Stimulated activated CD8-positive, alpha-beta memory T cell treated with anti-CD3 and anti-CD28 coated beads, Interleukin-4, amount 100 ng/mL, for 48 hours (primary cell): Measurements from ENCODE around the gene VPS50.
"Not testable (repeated sequence)": the region's sequence is repeated elsewhere in the genome, so short reads cannot be mapped to it uniquely, and the experiment has no call there.

Source experiments
- DNase-seq: peaks from one replicate; pipeline ENCODE4 v3.0.0-alpha.2; 2020

The VPS50 gene

DNA sequence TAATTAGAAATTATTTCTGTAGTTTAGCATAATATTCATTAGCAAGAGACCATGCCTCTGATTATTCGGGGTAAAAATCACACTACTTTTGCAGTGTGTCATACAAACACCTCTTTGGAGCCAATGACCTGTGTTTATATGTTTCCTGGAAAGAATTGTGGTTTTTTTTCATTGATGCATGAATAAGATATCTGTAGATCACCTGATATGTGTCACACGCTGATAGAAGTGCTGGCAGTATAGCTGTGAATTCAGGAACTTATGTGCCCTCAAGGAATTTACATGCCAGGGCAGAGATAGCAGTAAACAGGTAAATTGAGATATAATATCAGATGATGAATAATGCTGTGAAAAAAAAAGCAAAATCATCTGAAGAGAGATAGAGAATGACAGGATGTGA is 118.2 kb downstream of the VPS50 start:
- no peak for DNase-seq

DNA sequence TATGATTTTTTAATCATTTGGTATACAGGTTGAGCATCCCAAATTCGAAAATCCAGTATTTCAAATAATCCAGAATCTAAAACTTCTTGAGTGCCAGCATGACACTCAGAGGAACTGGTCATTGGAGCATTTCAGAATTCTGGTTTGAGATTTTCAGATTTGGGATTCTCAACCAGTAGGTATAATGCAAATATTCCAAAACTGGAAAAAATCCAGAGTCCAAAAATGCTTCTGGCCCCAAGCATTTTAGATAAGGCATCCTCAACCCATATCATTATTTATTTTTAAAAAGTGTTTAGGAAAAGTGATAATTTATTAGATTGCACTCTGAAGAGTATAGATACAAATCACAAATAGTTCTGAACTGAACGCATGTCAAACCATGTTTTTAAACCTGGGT is 120.7 kb downstream of the VPS50 start:
- DNase-seq, result no peak

DNA sequence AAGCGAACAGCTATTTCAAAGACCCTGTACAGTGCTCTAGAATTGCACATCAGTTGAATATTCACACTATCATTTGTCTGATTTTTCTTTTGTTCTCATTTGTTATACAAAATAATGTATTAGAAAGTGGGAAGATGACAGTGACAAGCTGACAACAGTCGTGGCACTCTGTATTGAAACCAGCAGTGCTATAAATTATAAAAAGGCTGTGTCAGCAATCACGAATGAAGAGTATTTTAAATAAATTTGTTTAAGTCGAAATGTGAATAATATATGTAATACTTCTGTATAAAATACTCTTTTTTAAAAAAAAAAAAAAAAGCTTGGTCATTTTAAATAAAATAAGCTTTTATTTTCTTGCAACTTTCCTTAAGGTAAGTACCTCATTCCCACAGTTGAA is 122.6 kb downstream of the VPS50 start:
- no peak for DNase-seq

DNA sequence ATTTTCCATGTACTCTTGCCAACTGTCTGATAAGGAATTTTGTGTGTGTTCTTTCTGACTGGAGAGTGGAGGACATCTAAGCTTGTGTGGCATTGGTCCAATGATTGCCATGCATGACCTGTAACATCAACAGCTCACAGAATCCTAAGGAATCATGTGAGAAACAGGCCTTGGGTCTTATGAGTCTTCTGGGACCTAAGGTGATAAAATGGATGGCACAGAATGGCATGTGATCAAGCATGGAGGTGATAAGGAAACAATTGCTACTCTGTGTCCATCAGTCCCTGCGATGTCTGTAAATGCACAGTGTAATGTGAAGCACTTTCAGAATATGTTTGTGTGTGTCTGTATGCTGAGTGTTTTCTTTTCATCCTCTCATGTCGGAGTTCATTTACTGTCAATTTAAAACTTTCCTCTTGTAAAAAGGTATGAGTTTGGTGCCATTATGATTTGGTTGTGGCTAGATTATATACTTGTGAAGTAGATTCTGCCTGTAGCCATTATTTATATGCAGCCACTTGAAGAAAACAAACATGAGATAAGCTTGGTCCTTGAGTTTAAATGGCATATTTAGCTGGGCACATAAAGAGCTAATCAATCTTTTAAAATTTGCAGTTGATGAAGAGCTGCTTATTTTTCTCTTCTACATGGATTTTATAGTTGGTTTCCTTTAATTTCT is 127.5 kb downstream of the VPS50 start:
- DNase-seq, result no peak

DNA sequence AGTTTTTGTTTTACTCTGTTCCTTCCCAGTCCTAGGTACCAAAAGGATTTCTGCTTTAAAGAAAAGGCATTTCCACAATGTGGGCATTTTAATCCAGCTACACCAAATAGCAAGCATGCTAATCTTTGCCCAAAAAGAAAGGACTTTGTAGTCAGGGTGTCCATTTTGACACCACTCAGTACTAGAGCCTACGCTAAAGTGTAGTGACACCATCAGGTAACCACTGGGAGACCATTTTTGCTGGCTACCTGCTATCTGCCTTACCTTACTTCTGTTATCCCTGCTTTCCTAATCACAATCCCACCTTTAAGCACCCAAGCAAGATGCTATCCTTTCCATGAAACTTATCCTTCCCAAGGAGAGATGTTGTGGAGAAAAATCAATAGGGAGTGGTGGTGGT is 129.7 kb downstream of the VPS50 start:
- DNase-seq, result no peak

DNA sequence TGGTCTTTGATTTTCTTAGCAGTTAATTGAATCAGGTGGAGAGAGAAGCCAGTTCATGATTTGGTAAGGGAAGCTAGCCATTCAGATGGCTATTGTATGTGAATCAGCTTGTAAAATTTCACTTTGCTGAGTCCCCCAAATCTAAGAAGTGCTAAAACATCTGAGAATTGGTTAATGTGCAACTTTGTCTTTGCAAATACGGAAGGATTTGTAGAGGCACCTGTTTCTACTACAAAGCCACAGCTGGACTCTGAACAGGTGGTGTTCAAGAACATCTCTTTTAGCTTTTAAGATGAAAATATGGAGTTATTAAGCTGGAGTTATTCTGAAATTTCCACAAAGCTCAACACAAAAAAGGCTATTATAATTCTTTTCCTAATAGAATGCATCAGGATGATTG is 132.6 kb downstream of the VPS50 start:
- no peak for DNase-seq

DNA sequence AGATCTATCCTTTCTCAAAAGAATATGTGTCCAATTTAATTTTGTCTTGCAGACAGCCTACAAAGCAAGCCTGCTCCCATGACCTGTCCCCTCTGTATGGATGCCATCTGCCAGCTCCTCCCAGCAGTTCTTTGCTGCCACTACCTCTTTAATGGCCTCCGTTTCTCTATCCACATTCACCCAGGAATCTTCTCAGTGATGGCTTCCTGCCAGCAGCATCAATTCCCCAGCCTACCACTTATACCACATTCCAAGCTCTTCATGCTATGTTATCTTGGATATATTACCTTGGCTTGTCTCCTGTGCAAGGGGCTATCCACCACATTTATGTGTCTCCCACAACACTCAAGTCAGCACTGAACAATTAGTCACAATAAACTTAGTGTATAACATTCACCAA is 133.2 kb downstream of the VPS50 start:
- DNase-seq, result no peak

DNA sequence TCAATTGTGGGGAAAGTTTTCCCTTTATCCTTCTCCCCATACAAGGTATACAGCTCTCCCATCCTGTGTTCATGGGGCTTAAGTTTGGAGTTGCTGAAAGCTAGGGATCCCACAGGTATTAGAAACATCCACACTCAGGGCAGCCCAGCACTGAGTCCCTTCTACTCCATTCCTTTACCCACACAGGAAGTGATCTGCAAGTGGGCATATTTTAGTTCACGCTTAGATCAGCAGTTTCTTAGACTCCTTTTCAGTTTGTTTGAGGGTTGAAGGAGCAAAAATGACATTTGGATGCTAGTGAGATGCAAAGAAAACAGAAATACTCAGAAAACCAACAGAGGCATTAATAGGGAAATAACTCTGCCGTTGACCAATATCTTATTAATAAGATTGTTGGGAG is 134.7 kb downstream of the VPS50 start:
- DNase-seq, result no peak

DNA sequence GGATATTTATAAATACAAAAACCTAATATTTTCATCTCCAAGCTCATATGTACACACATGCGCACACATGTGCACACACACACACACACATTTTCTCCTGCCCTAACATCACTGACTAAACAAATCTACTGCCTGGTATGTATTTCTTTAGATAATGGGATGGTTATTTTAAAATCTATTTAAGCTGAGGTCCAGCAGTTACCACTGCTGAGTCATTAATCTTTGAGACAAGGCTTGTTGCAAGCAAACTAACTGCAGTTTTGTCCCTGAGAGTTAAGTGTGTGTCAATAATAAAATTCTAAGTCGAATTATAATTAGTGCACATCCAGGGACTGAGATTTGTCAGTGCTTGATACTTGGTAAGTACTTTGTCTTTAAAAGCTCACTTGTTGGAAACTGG is 135.1 kb downstream of the VPS50 start:
- no peak for DNase-seq

DNA sequence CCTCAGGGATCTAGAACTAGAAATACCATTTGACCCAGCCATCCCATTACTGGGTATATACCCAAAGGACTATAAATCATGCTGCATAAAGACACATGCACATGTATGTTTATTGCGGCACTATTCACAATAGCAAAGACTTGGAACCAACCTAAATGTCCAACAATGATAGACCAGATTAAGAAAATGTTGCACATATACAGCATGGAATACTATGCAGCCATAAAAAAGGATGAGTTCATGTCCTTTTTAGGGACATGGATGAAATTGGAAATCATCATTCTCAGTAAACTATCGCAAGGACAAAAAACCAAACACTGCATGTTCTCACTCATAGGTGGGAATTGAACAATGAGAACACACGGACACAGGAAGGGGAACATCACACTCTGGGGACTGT is 138.8 kb downstream of the VPS50 start:
- DNase-seq, result not testable (repeated sequence)

DNA sequence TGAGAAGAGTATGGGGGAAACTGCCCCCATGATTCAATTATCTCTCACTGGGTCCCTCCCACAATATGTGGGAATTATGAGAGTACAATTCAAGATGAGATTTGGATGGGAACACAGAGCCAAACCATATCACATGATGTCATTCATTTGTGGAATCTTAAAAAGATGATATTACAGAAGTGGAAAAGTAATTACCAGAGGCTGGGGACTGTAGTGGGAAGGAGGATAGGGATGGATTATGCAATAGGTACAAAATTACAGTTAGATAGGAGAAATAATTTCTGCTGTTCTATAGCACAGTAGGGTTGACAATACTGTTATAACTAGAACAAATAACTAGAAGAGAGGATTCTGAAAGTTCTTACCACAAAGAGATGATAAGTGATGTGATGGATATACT is 141.4 kb downstream of the VPS50 start:
- no peak for DNase-seq

DNA sequence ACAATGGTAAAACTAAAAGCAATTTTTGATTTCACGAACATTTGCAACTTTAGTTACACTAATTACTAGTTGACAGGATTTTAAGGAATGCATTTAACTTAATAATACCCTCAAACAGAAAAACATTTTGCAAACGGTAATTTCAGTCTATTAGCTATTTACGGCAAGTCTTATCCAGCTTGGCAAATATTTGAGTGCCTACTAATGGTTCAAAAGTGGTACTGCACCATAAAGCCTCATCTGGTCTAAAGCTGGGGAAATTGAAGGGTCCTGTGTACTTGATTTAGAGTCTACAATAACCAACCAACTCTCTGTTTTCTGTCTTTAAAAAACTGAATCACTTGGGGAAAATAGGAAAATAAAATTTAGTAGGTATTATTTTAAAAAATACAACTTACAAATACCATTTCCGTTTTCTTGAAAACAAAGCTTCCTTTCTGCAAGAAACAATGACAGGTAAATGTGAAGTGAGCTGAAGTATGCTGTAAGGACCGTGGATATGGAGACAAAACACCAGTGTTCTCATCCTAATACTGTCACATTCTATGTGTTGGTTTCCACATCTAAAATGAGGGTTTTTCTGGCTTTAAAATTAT is 142.3 kb downstream of the VPS50 start:
- no peak for DNase-seq

DNA sequence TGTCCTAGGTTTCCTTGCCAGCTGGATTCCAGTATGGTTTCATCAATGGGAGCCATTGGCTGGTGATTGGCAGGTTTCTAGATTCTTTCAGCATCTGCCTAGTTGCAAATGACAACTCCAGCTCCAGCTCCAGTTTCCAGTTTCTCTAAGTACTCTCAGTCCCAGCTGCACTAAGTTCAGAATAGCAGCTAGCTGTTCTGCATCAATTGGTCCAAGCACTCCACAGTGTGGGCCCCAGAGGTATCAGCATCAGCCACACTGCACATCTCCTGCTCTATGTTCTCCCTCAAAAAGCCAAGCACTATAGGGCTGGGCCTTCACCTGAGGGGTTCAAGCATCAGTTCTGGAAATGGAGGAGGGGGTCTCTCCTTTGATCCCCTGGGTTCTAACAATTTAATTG is 143.4 kb downstream of the VPS50 start:
- DNase-seq, result no peak

DNA sequence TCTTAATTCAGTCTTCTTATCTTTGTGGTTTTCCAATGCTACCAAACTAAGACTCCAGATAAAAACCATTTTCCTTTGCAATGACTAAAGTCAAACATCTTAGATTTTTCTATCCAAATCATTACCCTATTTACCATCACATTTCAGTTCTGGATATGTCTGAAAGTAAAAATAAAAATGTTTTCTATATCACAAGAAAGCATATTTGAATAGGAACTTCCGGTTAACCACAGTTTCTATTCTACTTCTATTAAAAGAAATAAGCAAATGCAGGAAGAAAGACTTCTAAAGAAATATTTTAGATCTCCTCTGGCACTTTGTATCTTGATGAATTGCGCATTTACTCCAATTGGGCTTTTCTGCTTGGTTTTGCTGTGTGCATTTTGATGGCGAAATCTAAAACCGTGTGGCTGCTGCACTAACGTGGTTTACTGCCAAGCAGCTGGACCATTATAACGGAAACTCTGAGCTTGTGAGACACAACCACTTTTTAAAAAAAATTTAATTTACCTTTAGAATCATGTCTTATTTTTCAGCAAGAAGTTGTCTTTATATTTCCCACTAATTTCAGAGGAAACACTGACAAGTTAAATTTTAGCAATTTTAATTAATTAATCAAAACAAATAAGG is 146.1 kb downstream of the VPS50 start:
- no peak for DNase-seq

DNA sequence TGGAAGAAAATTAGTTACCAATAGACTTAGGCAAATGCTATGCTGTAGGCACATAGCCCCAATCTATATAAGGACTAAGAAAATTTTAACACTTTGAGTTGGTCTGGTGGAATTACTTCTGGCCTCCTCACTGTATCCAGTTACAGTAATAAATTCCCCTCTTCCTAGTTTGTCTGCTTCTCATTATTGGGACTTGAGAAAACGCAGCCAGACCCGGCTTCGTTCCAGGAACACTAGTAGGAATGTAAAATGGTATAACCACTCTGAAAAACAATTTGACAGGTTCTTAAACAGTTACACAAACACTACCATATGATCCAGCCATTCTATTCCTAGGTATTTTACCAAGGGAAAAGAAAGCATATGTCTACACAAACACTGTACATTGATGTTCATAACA is 150.2 kb downstream of the VPS50 start:
- no peak for DNase-seq

DNA sequence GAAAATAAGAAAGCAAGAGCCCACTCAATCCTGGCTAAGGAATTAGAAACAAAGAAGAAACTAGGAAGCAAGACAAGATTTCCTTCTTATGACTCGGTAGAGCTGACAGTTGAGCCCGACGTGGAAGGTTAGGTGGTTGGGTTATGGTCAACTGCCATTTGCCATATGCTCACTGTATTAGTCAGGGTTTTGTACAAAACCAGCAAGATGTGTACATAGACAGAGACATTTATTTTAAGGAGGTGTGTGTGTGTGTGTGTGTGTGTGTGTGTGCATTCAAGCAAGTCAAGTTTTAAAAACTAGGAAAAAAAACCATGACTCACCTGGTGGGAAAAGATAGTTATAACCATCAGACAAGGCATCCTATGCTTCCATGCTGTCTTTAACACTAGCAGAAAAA is 158.5 kb downstream of the VPS50 start:
- DNase-seq, result no peak

DNA sequence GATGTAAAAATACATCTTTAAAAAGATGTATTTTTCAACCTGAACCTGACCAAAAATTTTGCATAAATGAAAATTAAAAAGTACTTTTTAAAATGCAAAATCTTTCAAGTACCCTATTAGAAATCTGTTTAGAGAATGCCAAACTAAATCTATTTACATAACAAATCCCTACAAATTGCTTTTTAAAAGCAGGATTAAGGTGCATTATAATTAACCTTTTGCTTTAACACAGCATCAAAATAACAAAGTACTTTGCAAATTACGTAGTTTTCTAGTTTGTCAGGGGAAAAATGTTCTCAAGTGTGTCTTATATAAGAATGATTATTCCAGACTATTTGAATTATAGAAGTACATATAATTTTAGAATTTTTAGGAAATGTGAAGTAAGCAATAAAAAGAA is 160.8 kb downstream of the VPS50 start:
- no peak for DNase-seq

DNA sequence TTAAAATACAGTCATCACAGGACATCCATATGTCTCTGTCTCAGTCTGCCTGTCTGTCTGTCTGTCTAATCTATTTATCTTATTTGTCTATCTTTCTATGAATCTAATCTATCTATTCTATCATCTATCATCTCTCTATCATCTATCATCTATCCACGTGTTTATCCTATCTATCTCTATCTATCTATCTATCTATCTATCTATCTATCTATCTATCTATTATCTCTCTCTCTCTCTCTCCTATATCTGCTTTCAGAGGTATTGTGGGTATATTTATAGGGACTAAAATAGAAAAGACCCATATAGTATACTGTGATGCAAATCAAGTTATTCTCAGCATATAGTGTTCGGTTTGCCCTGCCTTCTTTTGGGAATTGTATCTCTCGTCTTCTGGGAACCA is 167.5 kb downstream of the VPS50 start:
- no peak for DNase-seq

DNA sequence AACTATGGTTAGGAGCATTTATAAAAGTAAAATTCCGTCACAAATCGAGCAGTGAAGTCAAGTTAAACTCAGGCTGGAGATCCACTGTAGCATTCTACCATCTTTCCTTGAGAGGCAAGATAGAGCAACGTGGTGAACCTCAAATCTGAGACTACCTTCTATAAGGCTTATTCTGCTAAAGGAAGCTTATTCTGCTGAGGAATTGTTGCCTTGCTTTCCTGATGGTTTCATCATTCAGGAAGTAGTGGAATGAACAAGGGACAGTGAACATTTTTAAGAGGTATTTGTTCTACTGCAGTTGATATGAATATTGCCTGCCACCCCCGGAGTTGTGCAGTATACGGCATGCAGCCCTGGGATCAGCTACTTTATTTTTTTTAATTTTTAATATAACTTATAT is 170.8 kb downstream of the VPS50 start:
- DNase-seq, result no peak

DNA sequence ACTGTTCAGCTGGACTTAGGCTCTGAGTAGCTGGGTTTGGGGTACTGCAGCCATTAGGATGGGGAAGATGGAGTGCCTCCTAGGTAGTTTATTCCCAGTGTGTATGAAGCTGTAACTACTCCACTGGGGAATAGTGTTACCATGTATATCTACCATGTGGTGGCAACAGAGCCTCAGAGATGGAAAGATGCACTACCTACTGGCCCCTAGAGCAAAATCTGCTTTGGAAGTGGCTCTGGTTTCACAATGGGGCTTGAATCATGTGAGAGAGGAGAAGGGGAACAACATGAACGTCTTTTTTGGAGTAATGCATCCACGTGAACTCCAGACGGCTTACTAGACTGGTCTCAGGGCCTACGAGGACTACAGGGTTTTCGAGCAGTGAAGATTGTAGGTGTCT is 175.1 kb downstream of the VPS50 start:
- no peak for DNase-seq

DNA sequence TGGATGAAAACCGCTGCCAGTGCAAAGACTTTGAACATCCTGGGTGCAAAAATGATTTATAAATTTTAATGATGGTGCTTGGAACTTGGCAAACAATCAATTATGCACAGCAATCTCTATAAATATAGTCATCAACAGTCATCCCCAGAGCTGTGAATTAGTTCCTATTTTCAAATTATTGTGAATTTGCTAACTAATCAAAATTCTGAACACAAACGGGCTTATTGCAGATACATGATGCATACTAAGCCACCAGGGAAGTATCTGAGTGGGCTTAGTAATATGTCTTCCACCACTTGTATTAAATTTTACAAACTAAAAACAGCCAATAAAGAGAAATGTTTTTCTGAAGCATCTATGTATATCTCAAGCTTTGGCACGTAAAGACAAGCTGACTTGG is 177.2 kb downstream of the VPS50 start:
- no peak for DNase-seq
